Gastrocnemius medialis (tissue), 4 donors: Measurements from ENCODE around the gene GRK6.

Experiments used
- CTCF ChIP-seq, 5 experiments: fragments of 450-650 bp in 3 of 5; fragments of 200-600 bp in 2 of 5; sonication (generic) in 2 of 5; IDR thresholded peaks in 4 of 5; conservative IDR thresholded peaks in 1 of 5; 1 replicate in 4 of 5; 2 replicates in 1 of 5; pipeline ENCODE4 v1.5.1; 2016 to 2019; ENCODE audit warnings: antibody characterized with exemption in 5 of 5, mild to moderate bottlenecking in 3 of 5, moderate library complexity in 3 of 5
- POLR2A ChIP-seq, 2 donors: fragments of 450-650 bp; IDR thresholded peaks; one replicate each; pipeline ENCODE4 v1.6.1; 2017; ENCODE audit warnings: antibody characterized with exemption in 2 of 2, mild to moderate bottlenecking in 2 of 2, moderate library complexity in 2 of 2

GRCh38 chr5:177483042-177483441, 56.6 kb downstream of the GRK6 start:
- TF ChIP-seq CTCF (IDR thresholded peaks at IDR 0.05 in 4 of 5, conservative IDR thresholded peaks at IDR 0.05 in 1 of 5) (no peak), POLR2A (IDR thresholded peaks at IDR 0.05) (no peak)
